Ovary (tissue), 3 donors: ENCODE measurements around the gene CYP2D6.

ENCODE experiments used
- CTCF ChIP-seq, 3 donors: fragments of 450-650 bp in 2 of 3; fragments of 200-600 bp in 1 of 3; IDR thresholded peaks; one replicate each; pipeline versions ENCODE4 v1.5.1 to v1.8.0; 2016 to 2022; ENCODE audit warnings: antibody characterized with exemption in 3 of 3, mild to moderate bottlenecking in 1 of 3
- EP300 ChIP-seq: sonication (generic); formaldehyde crosslinking; IDR thresholded peaks from one replicate; pipeline ENCODE4 v1.6.1; 2017; ENCODE audit warnings: antibody characterized with exemption
- POLR2A ChIP-seq: fragments of 450-650 bp; IDR thresholded peaks from one replicate; pipeline ENCODE4 v1.6.1; 2017; ENCODE audit warnings: antibody characterized with exemption, mild to moderate bottlenecking, moderate library complexity
- donor health status: DM: no; HTN: no; CAD: no.

GRCh38 chr22:42142771-42143461 lies 12.3 kb upstream of the CYP2D6 start:
- TF ChIP-seq CTCF (IDR thresholded peaks at IDR 0.05) (no peak), POLR2A (no peak), EP300 (no peak)
